IPS-15b (cell line): ENCODE results near the gene CCNL2.

Source experiments
- H3K27me3 ChIP-seq: one replicate; pipeline ENCODE4 v1.6.1; 2013; ENCODE audit warnings: low read length; ENCODE audit not compliant: control insufficient read depth, insufficient read depth
- H3K36me3 ChIP-seq: one replicate; pipeline ENCODE4 v1.6.1; 2013; ENCODE audit warnings: low read length; ENCODE audit not compliant: control insufficient read depth, insufficient read depth
- H3K4me1 ChIP-seq: one replicate; pipeline ENCODE4 v1.6.1; 2013; ENCODE audit warnings: mild to moderate bottlenecking, low read length; ENCODE audit not compliant: control insufficient read depth, insufficient read depth
- H3K4me3 ChIP-seq: one replicate; pipeline ENCODE4 v1.5.1; 2013; ENCODE audit warnings: low read depth, low read length
- H3K9ac ChIP-seq: one replicate; pipeline ENCODE4 v1.6.1; 2013; ENCODE audit warnings: low read depth, mild to moderate bottlenecking, low read length
- H3K9me3 ChIP-seq: one replicate; pipeline ENCODE4 v1.6.1; 2013; ENCODE audit warnings: mild to moderate bottlenecking, low read length; ENCODE audit not compliant: control insufficient read depth, insufficient read depth

Gene CCNL2

GRCh38 chr1:1400576-1401456 lies 1.7 kb upstream of the CCNL2 start:
- Histone ChIP-seq H3K27me3 (no peaks in the 10 kb centered on the region), H3K9ac (peak overlapping the region; percentile 97), H3K4me1 (peaks cover 12% of the 10 kb centered on the region), H3K4me3 (peak overlapping the region; percentile 98), H3K9me3 (no peaks in the 10 kb centered on the region), H3K36me3 (peaks cover 62% of the 10 kb centered on the region)

- Histone ChIP-seq H3K4me3 (peak overlapping the region; percentile 98), H3K9ac (peak overlapping the region; percentile 97), H3K36me3 (peaks cover 60% of the 10 kb centered on the region), H3K9me3 (no peaks in the 10 kb centered on the region), H3K4me1 (peaks cover 12% of the 10 kb centered on the region), H3K27me3 (no peaks in the 10 kb centered on the region)
These were observed 889 bp upstream of the CCNL2 start for GRCh38 chr1:1399872-1400575.

DNA sequence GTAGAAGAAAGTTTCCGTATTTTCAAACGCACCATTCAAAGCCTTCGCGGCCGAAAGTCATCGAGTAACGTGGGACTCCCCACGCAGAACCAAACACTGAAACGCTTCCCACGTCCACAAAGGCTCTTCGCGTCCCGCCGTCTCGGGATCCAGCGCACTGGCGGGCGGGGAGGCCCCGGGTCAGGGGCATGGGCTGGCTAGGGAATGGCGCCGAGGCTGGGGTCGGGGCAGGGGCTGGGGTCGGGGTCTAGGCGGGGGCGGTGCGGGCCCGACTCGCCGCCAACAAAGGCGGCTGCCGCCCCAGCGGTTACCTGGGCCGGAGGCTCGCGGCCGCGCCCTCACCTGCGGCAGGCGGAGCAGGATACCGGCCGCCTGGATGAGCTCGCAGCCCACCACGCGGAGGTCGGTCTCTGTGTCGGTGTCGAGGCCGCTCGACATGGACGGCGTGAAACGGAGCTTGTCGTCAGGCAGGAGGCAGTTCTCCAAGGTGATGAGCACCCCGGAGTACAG lies 403 bp downstream of the CCNL2 start:
- peaks cover 12% of the 10 kb centered on the region for H3K4me1 ChIP-seq
- no peaks in the 10 kb centered on the region for H3K9me3 ChIP-seq
- peaks cover 58% of the 10 kb centered on the region for H3K36me3 ChIP-seq
- peak overlapping the region; percentile 94 for H3K9ac ChIP-seq
- H3K4me3 ChIP-seq = peak overlapping the region; percentile 87
- no peaks in the 10 kb centered on the region for H3K27me3 ChIP-seq

DNA sequence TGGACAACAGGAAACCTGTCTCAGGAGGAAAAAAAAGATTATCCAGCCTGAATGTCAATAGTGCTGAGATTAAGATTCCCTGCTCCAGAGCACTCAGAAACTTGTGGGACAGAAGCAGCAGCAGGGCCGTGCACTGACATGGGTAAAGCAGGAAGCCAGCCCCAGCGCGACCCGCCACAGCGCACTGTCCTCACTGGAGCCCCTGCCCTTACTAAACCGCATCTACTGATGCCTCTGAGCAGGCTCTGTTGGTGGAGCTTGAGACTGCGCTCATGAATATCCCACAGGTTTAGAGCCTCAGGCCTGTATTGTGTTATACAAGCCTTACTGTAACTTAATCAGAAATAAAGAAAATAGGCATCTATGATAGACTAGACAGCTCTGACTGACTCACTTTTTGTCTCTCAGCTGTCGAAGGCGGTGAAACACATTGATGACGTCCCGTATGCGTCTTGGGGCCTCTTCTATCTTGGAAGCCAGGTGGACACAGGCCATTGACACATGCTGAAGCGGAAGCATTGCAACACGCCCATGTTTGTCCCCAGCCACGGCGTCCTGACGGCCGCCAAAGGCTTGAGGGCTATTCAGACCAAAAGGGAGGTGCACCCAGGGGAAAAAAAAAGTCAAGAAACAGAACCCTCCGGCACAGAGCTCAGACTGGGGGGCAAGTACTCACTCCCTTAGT lies 1.2 kb downstream of the CCNL2 start:
- peak overlapping the region; percentile 94 for H3K9ac ChIP-seq
- peaks cover 65% of the 10 kb centered on the region for H3K36me3 ChIP-seq
- H3K4me3 ChIP-seq = peak overlapping the region; percentile 87
- H3K4me1 ChIP-seq = peaks cover 12% of the 10 kb centered on the region
- H3K9me3 ChIP-seq = no peaks in the 10 kb centered on the region
- H3K27me3 ChIP-seq = no peaks in the 10 kb centered on the region

DNA sequence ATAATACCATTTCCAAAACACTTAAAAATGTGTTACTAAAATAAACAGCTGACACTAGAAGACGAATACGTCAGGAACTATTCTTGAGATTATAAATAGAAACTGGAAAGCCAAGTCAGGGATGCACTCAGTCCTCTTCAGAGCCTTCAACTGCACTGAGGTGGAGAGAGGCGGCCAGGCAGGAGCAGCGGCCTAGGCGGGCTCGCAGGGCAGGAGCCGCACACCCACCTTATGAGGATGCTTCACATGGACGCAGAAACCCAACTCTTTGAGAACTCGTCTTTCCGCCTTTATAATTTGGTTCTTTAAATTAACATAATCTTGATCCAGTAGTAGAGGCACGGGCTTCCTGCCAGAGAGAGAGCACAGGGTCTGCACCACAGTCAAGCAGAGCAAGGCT lies 4.0 kb downstream of the CCNL2 start:
- peaks cover 71% of the 10 kb centered on the region for H3K36me3 ChIP-seq
- H3K4me1 ChIP-seq = peaks cover 4% of the 10 kb centered on the region
- no peaks in the 10 kb centered on the region for H3K9me3 ChIP-seq
- H3K9ac ChIP-seq = no peak overlapping the region
- H3K4me3 ChIP-seq = no peak overlapping the region
- no peaks in the 10 kb centered on the region for H3K27me3 ChIP-seq

- Histone ChIP-seq H3K4me3 (no peak overlapping the region), H3K27me3 (no peaks in the 10 kb centered on the region), H3K36me3 (peaks cover 72% of the 10 kb centered on the region), H3K9ac (no peak overlapping the region), H3K9me3 (no peaks in the 10 kb centered on the region), H3K4me1 (peaks cover 4% of the 10 kb centered on the region)
These were observed 5.0 kb downstream of the CCNL2 start for GRCh38 chr1:1394116-1394515.

DNA sequence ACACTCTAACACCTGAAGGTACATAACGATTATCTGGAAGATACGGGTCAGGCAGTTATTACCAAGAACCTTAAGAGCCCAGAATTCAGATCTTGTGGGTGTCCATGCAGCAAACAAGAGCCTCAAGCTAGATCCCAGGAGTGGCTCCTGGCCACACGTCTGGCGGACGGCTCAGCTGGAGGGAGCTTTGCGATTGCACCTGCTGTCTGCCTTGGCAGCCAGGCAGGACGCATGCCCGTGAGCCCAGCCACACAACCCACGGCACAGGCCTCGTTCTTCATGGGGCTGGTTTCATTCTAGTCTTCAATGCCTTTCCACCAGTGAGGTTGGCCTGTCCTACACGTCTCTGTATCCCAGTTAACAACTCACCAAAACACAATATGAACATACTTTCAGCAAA lies 5.7 kb downstream of the CCNL2 start:
- no peak overlapping the region for H3K9ac ChIP-seq
- H3K36me3 ChIP-seq = peaks cover 73% of the 10 kb centered on the region
- peaks cover 4% of the 10 kb centered on the region for H3K4me1 ChIP-seq
- H3K9me3 ChIP-seq = no peaks in the 10 kb centered on the region
- H3K4me3 ChIP-seq = no peak overlapping the region
- H3K27me3 ChIP-seq = no peaks in the 10 kb centered on the region

GRCh38 chr1:1393014-1393413 lies 6.1 kb downstream of the CCNL2 start:
- peaks cover 2% of the 10 kb centered on the region for H3K4me1 ChIP-seq
- no peak overlapping the region for H3K9ac ChIP-seq
- no peak overlapping the region for H3K4me3 ChIP-seq
- H3K9me3 ChIP-seq = no peaks in the 10 kb centered on the region
- no peaks in the 10 kb centered on the region for H3K27me3 ChIP-seq
- peaks cover 74% of the 10 kb centered on the region for H3K36me3 ChIP-seq

- no peak overlapping the region for H3K4me3 ChIP-seq
- no peaks in the 10 kb centered on the region for H3K9me3 ChIP-seq
- no peaks in the 10 kb centered on the region for H3K4me1 ChIP-seq
- peaks cover 79% of the 10 kb centered on the region for H3K36me3 ChIP-seq
- H3K27me3 ChIP-seq = no peaks in the 10 kb centered on the region
- no peak overlapping the region for H3K9ac ChIP-seq
These were observed 7.9 kb downstream of the CCNL2 start for GRCh38 chr1:1391225-1391624.

DNA sequence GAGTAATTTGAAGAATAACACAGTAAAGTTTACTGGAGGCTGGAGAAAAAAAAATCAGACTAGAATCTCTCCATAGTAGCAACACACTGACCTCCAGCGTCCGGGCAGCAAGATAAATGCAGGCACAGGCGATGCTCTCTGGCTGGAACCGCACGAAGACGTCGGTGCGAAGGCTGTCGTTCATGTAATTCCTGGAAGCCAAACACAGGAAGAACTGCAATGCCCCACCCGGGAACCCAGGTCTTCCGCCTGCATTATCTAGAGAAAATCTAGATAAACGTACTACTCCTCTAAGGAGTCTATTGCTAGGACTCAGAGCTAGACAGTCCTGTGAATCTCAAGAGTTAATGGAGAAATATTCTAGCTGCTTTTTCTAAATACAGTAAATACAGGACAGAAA lies 8.5 kb downstream of the CCNL2 start:
- H3K9ac ChIP-seq = no peak overlapping the region
- H3K4me1 ChIP-seq = no peaks in the 10 kb centered on the region
- H3K36me3 ChIP-seq = peaks cover 84% of the 10 kb centered on the region
- H3K9me3 ChIP-seq = no peaks in the 10 kb centered on the region
- H3K4me3 ChIP-seq = no peak overlapping the region
- no peaks in the 10 kb centered on the region for H3K27me3 ChIP-seq

DNA sequence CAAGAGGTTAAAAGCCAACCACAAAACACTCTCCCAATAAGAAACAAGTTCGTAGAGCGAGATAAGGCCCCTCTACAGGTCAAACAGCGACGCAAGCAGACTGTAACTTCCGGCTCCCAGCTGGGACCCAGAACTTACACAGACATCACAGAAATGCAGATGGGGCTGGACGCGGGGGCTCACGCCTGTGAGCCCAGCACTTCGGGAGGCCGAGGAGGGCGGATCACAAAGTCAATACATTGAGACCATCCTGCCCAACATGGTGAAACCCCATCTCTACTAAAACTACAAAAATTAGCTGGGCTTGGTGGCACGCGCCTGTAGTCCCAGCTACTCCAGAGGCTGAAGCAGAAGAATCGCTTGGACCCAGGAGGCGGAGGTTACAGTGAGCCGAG lies 11.1 kb downstream of the CCNL2 start:
- H3K4me1 ChIP-seq = no peaks in the 10 kb centered on the region
- peaks cover 69% of the 10 kb centered on the region for H3K36me3 ChIP-seq
- H3K9ac ChIP-seq = no peak overlapping the region
- no peak overlapping the region for H3K4me3 ChIP-seq
- no peaks in the 10 kb centered on the region for H3K9me3 ChIP-seq
- H3K27me3 ChIP-seq = no peaks in the 10 kb centered on the region
